ENCODE data around the gene CALD1. TPM values are rescaled to one million over a fixed set of nuclear protein-coding genes. Genes with fewer than 3 reads are reported as not detected.

The CALD1 gene
- total and polyA plus RNA-seq, 9 donors: 79.3 to 209 (median 128) TPM

DNA sequence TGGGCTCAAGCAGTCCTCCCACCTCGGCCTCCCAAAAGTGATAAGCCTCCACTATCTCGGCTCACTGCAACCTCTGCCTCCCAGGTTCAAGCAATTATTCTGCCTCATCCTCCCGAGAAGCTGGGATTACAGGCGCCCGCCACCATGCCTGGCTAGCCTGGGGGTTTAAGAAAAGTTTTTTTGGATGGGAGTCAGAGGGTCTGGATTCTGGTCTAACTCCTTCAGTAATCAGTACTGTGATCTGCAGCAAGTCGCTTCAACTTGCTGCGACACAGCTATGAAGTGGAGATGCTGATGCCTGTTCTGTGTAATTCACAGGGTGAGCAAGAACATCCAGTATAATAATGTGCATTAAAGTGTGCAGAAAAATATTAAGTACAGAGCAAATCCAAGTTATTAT lies 118.5 kb downstream of the CALD1 start:
- no peaks in the 10 kb centered on the region for H3K36me3 ChIP-seq (ENCODE audit: control insufficient read depth, insufficient read depth, low read length)
- H3K4me1 ChIP-seq (ENCODE audit: control insufficient read depth, insufficient read depth, low read length): peaks cover 7% of the 10 kb centered on the region
- H3K27me3 ChIP-seq (ENCODE audit: control insufficient read depth, insufficient read depth, low read length): no peaks in the 10 kb centered on the region
- H3K9me3 ChIP-seq (replicated peaks; ENCODE audit: control insufficient read depth, low read depth, low read length): peaks cover 3% of the 10 kb centered on the region
- H3K4me3 ChIP-seq (ENCODE audit: low read length): no peak overlapping the region
- DNase-seq: no peak
- no peak overlapping the region for H3K27ac ChIP-seq (ENCODE audit: low read length)
- no CpG with 5 or more reads among the region's 7 CpGs for WGBS (ENCODE audit: insufficient coverage)

DNA sequence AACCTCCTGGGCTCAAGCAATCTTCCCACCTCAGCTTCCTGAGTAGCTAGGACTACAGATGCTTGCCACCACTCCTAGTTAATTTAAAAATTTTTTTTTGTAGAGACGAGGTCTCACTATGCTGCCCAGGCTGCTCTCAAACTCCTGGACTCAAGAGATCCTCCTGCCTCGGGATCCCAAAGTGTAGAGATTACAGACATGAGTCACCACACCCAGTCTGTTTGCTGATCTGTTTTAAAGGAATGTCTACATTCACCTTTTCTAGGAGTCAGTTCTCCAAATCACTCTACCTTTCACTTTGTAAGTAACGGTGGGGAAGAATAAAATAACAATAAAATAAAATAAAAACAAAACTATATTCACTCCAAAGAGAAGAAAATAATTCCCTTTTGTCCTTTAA lies 120.3 kb downstream of the CALD1 start:
- DNase-seq: no peak
- H3K9me3 ChIP-seq (replicated peaks; ENCODE audit: control insufficient read depth, low read depth, low read length): peaks cover 3% of the 10 kb centered on the region
- no CpG with 5 or more reads among the region's 3 CpGs for WGBS (ENCODE audit: insufficient coverage)
- H3K4me1 ChIP-seq (ENCODE audit: control insufficient read depth, insufficient read depth, low read length): peaks cover 8% of the 10 kb centered on the region
- H3K27me3 ChIP-seq (ENCODE audit: control insufficient read depth, insufficient read depth, low read length): no peaks in the 10 kb centered on the region
- H3K27ac ChIP-seq (ENCODE audit: low read length): no peak overlapping the region
- no peak overlapping the region for H3K4me3 ChIP-seq (ENCODE audit: low read length)
- H3K36me3 ChIP-seq (ENCODE audit: control insufficient read depth, insufficient read depth, low read length): no peaks in the 10 kb centered on the region

DNA sequence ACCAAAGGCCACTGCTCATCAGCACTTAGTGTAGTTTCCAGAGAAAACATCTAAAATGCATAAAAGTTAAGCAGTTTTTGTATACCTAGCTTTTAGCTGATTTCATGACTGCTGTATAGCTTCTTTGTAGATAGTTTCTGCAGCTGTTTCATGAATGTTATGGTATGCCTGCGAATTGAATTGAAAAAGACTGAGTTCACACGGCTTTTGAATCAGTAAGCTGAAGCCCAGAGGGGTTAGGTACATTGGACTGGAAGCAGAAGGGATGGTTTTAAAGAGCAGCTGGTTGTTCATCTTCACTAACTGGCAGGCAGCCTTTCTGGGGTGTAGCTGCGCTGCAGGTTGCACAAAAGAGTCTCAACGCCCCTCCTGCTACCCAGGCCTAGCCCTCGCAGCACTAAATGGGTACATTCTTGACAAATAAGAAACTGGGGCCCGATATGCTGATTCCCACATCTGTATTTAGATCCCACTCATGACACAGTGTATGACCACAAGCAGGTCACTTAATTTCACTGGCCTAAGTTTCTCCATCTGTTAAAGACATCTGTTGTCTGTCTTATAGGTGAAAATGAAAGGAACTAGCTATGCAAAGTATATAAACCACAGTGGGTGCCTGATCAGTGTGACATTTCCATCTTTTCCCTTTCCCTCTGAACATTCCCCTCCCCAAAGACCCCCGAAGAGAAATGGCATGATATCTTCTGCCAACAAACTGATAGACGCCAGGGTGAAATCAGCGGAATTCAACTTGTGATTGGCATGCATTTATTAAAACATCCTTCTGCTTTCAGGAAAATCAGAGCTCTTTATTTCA lies 120.9 kb downstream of the CALD1 start:
- DNase-seq: peak; percentile 76
- H3K4me1 ChIP-seq (ENCODE audit: control insufficient read depth, insufficient read depth, low read length): peaks cover 8% of the 10 kb centered on the region

DNA sequence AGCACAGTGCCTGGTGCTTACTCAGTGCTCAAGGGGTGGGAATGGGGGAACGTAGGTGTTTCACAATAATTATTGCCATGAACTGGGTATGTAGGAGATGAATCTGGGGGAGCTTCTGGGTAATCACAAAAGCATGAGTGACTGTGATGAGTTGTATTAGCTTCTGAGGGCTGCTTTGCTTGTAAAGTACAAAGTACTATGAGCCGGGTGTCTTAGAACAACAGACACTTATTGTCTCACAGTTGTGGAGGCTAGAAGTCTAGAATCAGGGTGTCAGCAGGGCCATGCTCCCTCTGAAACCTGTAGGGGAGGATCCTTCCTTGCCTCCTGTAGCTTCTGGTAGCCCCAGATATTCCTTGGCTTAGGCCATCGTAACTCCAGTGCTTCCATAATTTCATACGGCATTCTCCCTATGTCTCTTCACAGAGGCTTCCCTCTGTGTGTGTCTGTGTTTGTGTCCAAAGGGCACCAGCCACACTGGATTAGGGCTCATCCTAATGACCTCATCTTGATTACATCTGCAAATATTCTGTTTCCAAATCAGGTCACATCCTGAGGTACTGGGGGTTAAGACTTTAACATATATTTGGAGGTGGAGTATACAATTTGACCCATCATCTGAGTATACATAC lies 122.1 kb downstream of the CALD1 start:
- no peaks in the 10 kb centered on the region for H3K36me3 ChIP-seq (ENCODE audit: control insufficient read depth, insufficient read depth, low read length)
- H3K9me3 ChIP-seq (replicated peaks; ENCODE audit: control insufficient read depth, low read depth, low read length): no peaks in the 10 kb centered on the region
- H3K4me1 ChIP-seq (ENCODE audit: control insufficient read depth, insufficient read depth, low read length): peaks cover 8% of the 10 kb centered on the region
- no peaks in the 10 kb centered on the region for H3K27me3 ChIP-seq (ENCODE audit: control insufficient read depth, insufficient read depth, low read length)
- DNase-seq: no peak
- H3K27ac ChIP-seq (ENCODE audit: low read length): no peak overlapping the region
- H3K4me3 ChIP-seq (ENCODE audit: low read length): no peak overlapping the region
- 57% methylated on average over 1 of the region's 4 CpGs for WGBS (ENCODE audit: insufficient coverage)

More for the DNA sequence above, 120.9 kb downstream of the CALD1 start:
- Histone ChIP-seq H3K27me3 (ENCODE audit: control insufficient read depth, insufficient read depth, low read length) (no peaks in the 10 kb centered on the region), H3K4me3 (ENCODE audit: low read length) (no peak overlapping the region), H3K36me3 (ENCODE audit: control insufficient read depth, insufficient read depth, low read length) (no peaks in the 10 kb centered on the region), H3K27ac (ENCODE audit: low read length) (peak overlapping the region; percentile 22), H3K9me3 (replicated peaks; ENCODE audit: control insufficient read depth, low read depth, low read length) (peaks cover 3% of the 10 kb centered on the region)
- WGBS (ENCODE audit: insufficient coverage): 49% methylated on average over 6 of the region's 9 CpGs

DNA sequence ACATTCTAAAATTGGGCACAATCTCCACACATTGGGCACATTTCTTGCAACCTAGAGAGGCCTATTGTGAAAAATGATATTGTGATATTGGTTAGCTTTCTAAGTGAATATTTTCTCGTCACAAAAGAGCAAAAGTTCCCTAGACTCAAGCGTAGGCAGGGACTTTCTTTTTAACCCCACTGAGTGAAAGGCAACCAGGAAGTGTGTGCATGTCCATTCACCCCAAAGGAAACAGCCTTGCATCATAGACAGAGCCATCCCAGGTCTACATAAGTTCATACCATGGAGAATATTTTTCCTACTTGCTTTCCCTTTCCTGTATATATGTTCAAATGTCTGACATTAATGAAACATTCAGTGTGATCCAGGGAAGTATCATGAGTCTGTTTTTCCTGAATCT lies 122.6 kb downstream of the CALD1 start:
- Histone ChIP-seq H3K9me3 (replicated peaks; ENCODE audit: control insufficient read depth, low read depth, low read length) (no peaks in the 10 kb centered on the region), H3K4me3 (ENCODE audit: low read length) (no peak overlapping the region), H3K27me3 (ENCODE audit: control insufficient read depth, insufficient read depth, low read length) (no peaks in the 10 kb centered on the region), H3K4me1 (ENCODE audit: control insufficient read depth, insufficient read depth, low read length) (peaks cover 8% of the 10 kb centered on the region), H3K27ac (ENCODE audit: low read length) (no peak overlapping the region), H3K36me3 (ENCODE audit: control insufficient read depth, insufficient read depth, low read length) (no peaks in the 10 kb centered on the region)
- DNase-seq: no peak
- no CpG with 5 or more reads among the region's 2 CpGs for WGBS (ENCODE audit: insufficient coverage)

DNA sequence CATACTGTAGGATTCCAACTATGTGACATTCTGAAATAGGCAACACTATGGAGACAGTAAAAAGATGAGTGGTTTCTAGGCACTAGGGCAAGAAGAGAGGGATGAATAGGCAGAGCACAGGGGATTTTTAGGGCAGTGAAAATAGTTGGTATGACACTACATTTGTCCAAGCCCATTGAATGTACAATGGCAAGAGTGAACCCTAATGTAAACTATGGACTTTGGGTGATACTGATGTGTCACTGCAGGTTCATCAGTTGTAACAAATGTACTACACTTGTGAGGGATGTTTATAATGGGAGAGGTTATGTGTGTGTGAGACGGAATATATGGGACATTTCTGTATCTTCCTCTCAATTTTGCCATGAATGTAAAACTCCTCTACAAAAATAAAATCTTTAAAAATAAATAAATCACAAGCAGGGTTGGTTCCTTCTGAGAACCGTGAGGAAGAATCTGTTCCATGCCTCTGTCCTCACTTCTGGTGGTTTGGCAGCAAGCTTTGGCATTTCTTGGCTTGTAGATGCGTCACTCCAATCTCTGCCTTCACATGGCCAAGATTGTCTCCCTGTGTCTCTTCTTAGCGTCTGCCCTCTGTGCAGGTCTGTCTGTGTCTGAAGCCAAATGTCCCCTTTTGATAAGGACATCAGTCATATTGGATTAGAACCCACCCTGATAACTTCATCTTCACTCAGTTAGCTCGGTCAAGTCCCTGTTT lies 123.8 kb downstream of the CALD1 start:
- no peak overlapping the region for H3K27ac ChIP-seq (ENCODE audit: low read length)
- H3K4me3 ChIP-seq (ENCODE audit: low read length): no peak overlapping the region
- H3K27me3 ChIP-seq (ENCODE audit: control insufficient read depth, insufficient read depth, low read length): no peaks in the 10 kb centered on the region
- H3K9me3 ChIP-seq (replicated peaks; ENCODE audit: control insufficient read depth, low read depth, low read length): no peaks in the 10 kb centered on the region
- no peak for DNase-seq
- peaks cover 8% of the 10 kb centered on the region for H3K4me1 ChIP-seq (ENCODE audit: control insufficient read depth, insufficient read depth, low read length)
- H3K36me3 ChIP-seq (ENCODE audit: control insufficient read depth, insufficient read depth, low read length): no peaks in the 10 kb centered on the region
- 76% methylated on average over 2 of the region's 5 CpGs for WGBS (ENCODE audit: insufficient coverage)

DNA sequence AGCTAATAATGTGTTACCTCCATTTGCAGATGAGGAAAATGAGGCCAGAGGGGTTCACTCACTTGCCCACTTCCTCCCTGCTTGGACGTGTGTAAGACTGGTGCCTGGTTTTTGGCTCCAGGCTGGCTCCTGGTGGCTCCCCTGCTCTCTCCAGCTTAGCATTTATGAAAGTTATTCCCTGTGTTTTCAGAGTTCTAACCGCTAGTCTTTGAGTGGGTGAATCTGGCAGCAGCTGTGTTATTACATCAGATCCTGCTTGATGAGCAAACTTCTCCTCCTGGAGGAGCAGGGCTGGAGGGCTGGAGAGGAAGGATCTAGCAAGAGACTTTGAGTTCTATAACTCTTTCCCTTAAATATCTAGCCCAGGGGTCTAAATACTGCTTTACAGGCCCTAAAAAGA lies 125.9 kb downstream of the CALD1 start:
- Histone ChIP-seq H3K9me3 (replicated peaks; ENCODE audit: control insufficient read depth, low read depth, low read length) (no peaks in the 10 kb centered on the region), H3K27ac (ENCODE audit: low read length) (no peak overlapping the region), H3K4me1 (ENCODE audit: control insufficient read depth, insufficient read depth, low read length) (peaks cover 5% of the 10 kb centered on the region), H3K36me3 (ENCODE audit: control insufficient read depth, insufficient read depth, low read length) (no peaks in the 10 kb centered on the region), H3K4me3 (ENCODE audit: low read length) (no peak overlapping the region), H3K27me3 (ENCODE audit: control insufficient read depth, insufficient read depth, low read length) (no peaks in the 10 kb centered on the region)
- peak; percentile 88 for DNase-seq
- no CpG with 5 or more reads among the region's 2 CpGs for WGBS (ENCODE audit: insufficient coverage)

DNA sequence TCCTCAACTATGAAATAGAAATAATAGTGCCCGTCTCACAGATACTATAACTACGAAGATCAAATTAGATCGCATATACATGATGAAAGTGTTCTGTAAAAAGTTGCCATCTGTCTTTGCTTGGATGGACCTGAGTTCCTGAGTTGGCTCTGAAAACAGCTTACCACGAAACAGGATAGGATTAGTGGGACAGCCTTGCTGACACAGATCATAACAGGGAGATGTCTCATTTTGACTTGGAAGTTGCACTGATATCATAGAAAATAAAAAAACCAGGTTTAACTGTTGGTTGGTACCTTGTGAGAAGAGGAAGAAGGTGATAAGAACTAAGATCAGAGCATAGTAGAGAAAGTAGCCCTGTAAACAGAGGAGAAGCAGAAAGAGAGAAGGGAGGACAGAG lies 127.6 kb downstream of the CALD1 start:
- Histone ChIP-seq H3K4me1 (ENCODE audit: control insufficient read depth, insufficient read depth, low read length) (peaks cover 2% of the 10 kb centered on the region), H3K9me3 (replicated peaks; ENCODE audit: control insufficient read depth, low read depth, low read length) (no peaks in the 10 kb centered on the region), H3K27me3 (ENCODE audit: control insufficient read depth, insufficient read depth, low read length) (no peaks in the 10 kb centered on the region), H3K4me3 (ENCODE audit: low read length) (no peak overlapping the region), H3K36me3 (ENCODE audit: control insufficient read depth, insufficient read depth, low read length) (peaks cover under 1% of the 10 kb centered on the region), H3K27ac (ENCODE audit: low read length) (no peak overlapping the region)
- DNase-seq: no peak
- 57% methylated on average over 1 of the region's 4 CpGs for WGBS (ENCODE audit: insufficient coverage)

DNA sequence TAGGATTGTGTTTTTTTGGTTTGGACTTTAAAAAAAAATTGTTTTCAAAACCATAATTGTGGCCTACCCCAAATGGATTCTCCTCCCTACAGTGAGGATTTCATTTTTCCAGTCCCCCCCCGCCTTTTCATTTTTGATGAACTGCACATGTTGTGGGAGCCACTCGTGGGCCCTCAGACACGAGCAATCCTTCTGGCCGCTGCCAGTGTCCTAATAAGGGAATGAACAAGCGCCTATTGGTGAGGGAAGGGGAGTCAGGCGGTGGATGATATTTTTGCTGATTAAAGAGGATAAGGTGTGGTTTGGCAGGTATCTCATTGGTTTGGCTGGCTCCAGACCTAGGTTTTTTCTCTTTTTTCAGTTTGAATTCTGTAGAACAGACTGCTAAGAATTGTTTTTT lies 128.2 kb downstream of the CALD1 start:
- no peak overlapping the region for H3K27ac ChIP-seq (ENCODE audit: low read length)
- H3K4me1 ChIP-seq (ENCODE audit: control insufficient read depth, insufficient read depth, low read length): peaks cover 2% of the 10 kb centered on the region
- H3K36me3 ChIP-seq (ENCODE audit: control insufficient read depth, insufficient read depth, low read length): peaks cover 2% of the 10 kb centered on the region
- H3K4me3 ChIP-seq (ENCODE audit: low read length): no peak overlapping the region
- 64% methylated on average over 4 of the region's 6 CpGs for WGBS (ENCODE audit: insufficient coverage)
- H3K9me3 ChIP-seq (replicated peaks; ENCODE audit: control insufficient read depth, low read depth, low read length): no peaks in the 10 kb centered on the region
- DNase-seq: peak; percentile 23
- no peaks in the 10 kb centered on the region for H3K27me3 ChIP-seq (ENCODE audit: control insufficient read depth, insufficient read depth, low read length)

DNA sequence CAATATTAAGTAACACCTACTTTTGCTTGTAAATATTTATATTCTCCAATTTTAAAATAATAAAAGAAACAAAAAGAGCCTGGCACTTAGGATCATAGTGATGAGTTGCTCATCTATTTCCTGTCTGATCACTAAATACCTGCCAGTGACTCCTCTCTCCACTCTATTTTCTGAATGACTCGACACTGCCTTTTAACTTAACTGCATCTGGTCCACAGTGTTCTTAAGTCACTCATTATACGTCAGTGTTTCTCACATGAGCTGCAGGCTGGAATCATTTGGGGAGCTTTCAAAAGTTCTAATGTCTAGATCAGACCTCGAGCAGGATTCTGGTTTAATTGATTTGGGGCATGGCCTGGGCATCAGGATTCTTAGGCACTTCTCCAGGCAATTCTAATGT lies 128.9 kb downstream of the CALD1 start:
- H3K4me3 ChIP-seq (ENCODE audit: low read length): no peak overlapping the region
- peaks cover 2% of the 10 kb centered on the region for H3K36me3 ChIP-seq (ENCODE audit: control insufficient read depth, insufficient read depth, low read length)
- peaks cover 2% of the 10 kb centered on the region for H3K4me1 ChIP-seq (ENCODE audit: control insufficient read depth, insufficient read depth, low read length)
- H3K9me3 ChIP-seq (replicated peaks; ENCODE audit: control insufficient read depth, low read depth, low read length): no peaks in the 10 kb centered on the region
- H3K27ac ChIP-seq (ENCODE audit: low read length): no peak overlapping the region
- no peak for DNase-seq
- 73% methylated on average over 2 of the region's 3 CpGs for WGBS (ENCODE audit: insufficient coverage)
- no peaks in the 10 kb centered on the region for H3K27me3 ChIP-seq (ENCODE audit: control insufficient read depth, insufficient read depth, low read length)
